Posterior vena cava (tissue), 2 donors: ENCODE measurements around the gene ECHDC3. TPM values are rescaled to one million over a fixed set of nuclear protein-coding genes. Genes with fewer than 3 reads are reported as not detected.

ENCODE experiments used
- DNase-seq: peaks from one replicate; pipeline ENCODE4 v3.0.0-alpha.2; 2020; ENCODE audit warnings: low spot score
- intact Hi-C, 2 donors: fragments of 100-400 bp; cut with DNase I; formaldehyde crosslinking; loops; one replicate each; pipeline versions ENCODE4 v1.14.1 to v1.14.2; 2022 to 2023
- total RNA-seq, 2 donors: library from RNA; stranded (reverse); fragmentation: NEBNext Ultra II Directional; extraction: Animal tissue kit (Norgen Biotek cat#: 25700); gene quantifications; one replicate each; pipeline ENCODE4 v1.2.1, GENCODE V29; 2021
- donor health status: DM: yes; HTN: yes; CAD: no.
- donor health status: DM: yes; HTN: yes; CAD: no.

ECHDC3 gene
- total RNA-seq, 2 donors from 2014 or later, result 7.7 to 8.1 TPM

DNA sequence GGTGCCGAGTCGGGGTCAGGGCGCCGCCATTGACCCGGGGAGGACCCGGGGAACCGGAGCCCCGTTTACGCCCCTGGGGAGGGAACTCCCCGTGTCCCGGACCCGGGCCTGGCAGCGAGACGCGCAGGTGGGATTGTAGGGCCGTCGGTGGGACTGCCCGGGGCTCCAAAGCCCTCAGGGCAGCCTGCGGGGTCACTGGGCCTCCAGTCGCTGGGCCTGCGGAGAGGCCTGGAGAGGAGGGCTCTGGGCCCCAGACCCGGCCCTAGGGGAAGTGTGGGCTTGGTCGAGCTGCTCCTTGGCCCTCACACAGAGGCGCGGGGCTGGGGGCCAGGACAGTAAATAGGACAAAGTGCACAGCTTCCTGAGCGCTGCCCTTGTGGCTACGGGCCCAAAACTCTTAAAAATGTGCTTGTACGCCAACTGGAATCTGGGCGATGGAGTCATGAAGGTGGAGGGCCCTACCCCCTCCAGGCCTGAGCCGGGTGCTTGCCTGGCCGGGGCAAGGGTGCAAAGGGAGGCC, 657 bp downstream of the ECHDC3 start:
- intact Hi-C loops, result no loop called here
- DNase-seq, result no peak

- intact Hi-C loops, result no loop called here
- DNase-seq, result no peak
These were observed 1.5 kb downstream of the ECHDC3 start for GRCh38 chr10:11743461-11744338.

- no peak for DNase-seq
- intact Hi-C loops, result no loop called here
These were observed 2.9 kb downstream of the ECHDC3 start for GRCh38 chr10:11745045-11745444.

DNA sequence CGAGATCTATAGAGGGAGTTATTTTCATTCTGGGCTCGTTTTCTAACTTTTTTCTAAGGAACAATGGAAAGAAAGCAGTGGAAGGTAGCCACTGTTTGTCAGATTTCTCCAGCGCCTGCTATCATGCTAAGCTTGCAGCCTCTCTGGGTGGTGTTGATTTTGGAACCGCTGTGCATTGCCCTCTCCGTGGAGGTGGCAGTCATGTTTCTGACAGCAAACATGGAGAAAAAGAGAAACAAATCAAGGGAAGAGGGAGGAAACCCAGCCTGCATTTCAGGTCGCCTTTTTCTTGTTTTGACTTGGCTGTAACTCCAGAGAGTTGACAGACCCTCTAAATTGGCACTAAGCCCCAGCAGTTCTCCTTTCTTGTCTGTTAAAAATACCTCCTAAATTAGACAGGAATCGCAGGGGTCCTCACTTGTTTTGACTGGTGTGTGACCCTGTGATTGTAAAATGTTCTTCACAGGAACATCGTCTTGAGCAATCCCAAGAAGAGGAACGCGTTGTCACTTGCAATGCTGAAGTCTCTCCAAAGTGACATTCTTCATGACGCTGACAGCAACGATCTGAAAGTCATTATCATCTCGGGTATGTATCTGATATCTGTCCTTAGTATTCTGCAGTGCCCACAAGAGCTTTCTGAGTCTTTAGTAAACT, 4.8 kb downstream of the ECHDC3 start:
- intact Hi-C loops, result no loop called here
- DNase-seq, result no peak

- no peak for DNase-seq
- intact Hi-C loops, result no loop called here
These were observed 6.7 kb downstream of the ECHDC3 start for GRCh38 chr10:11748866-11749265.

- no peak for DNase-seq
- intact Hi-C loops, result loop anchor here in 1 of 2 donors (10.0 kb wide), 1 partner anchor 236 kb away; no protein-coding TSS in a partner anchor
These were observed 8.2 kb downstream of the ECHDC3 start for GRCh38 chr10:11750420-11750819.

- no peak for DNase-seq
- intact Hi-C loops, result loop anchor here in 1 of 2 donors (10.0 kb wide), 1 partner anchor 239 kb away; no protein-coding TSS in a partner anchor
These were observed 12.0 kb downstream of the ECHDC3 start for GRCh38 chr10:11754173-11754572.

- DNase-seq, result no peak
- intact Hi-C loops, result loop anchor here (1.0 to 10.0 kb wide), 3 partner anchors 28 to 240 kb away; no protein-coding TSS in a partner anchor
These were observed 12.4 kb downstream of the ECHDC3 start for GRCh38 chr10:11754620-11755019.

GRCh38 chr10:11755512-11756263, 13.5 kb downstream of the ECHDC3 start:
- intact Hi-C loops, result loop anchor here (1.0 to 10.0 kb wide), 3 partner anchors 27 to 241 kb away; no protein-coding TSS in a partner anchor
- no peak for DNase-seq

DNA sequence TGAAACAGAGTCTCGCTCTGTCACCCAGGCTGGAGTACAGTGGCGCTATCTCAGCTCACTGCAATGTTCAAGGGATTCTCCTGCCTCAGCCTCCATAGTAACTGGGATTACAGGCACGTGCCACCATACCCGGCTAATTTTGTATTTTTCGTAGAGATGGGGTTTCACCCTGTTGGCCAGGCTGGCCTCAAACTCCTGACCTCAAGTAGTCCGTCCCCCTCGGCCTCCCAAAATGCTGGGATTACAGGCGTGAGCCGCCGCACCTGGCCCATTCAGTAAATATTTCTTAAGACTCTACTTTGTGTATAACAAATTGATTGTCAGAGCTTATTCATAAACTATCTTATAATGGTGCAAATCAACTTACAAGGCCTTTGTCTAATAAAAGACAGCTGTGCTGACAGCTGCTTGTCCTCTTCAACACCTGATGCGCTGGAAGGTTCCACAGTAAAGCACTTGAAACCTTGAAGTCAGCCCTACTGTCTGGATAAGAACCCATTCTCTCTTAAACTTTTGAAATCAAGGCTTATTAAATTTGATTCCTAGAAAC, 14.7 kb downstream of the ECHDC3 start:
- DNase-seq, result no peak
- intact Hi-C loops, result loop anchor here (5.0 to 10.0 kb wide), 2 partner anchors 240 to 242 kb away; no protein-coding TSS in a partner anchor

DNA sequence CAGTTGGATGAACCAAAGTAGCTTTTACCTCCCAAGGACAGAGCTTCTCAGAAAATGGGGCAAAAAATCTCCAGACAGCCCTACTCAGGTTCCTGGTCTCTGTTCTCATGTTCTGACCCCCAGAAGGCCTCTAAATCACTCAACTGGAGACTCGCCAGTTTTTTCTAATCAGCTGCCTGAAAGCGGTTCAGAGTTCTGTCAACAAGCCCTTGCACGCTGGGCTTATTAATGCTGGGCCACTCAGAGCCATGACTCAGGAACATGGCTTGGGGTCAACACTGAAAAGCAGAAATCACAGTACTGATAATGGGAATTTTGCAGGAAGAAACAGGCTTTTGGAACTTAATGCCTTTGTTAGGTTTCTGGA, 15.3 kb downstream of the ECHDC3 start:
- intact Hi-C loops, result loop anchor here (5.0 to 10.0 kb wide), 2 partner anchors 240 to 243 kb away; no protein-coding TSS in a partner anchor
- DNase-seq, result no peak

DNA sequence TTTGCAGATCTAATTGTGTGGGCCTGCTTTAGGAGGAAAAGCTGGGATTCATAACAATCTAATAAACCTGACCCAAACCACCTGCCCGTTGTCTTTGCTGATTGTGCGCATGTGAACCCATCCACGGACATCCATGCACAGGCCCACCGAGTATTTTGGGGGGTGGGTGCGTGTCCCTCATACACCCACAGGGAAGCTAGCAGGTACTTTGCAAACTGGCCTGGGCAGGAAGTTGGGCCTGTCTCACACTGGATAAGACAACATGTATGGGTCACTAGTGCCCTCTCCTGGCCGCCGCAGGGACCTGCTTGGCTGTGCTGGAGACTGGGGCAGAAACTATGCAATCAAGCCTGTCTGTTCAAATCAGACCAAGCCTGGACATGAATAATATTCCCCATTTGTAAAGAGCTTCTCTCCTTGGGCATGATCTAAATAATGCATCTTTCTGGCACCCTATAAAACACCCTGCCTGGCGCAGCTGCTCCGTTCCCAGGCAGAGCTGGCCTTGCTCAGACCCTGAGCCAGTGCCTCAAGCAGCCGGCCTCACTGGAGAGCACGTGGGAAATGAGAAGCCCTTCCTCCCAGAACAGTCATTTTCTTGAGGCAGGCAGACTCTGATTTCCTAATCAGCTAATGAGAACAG, 15.8 kb downstream of the ECHDC3 start:
- intact Hi-C loops, result loop anchor here (5.0 to 10.0 kb wide), 2 partner anchors 241 to 243 kb away; no protein-coding TSS in a partner anchor
- DNase-seq, result peak; percentile 96

GRCh38 chr10:11758527-11759236, 16.5 kb downstream of the ECHDC3 start:
- intact Hi-C loops, result loop anchor here (5.0 to 10.0 kb wide), 2 partner anchors 241 to 244 kb away; no protein-coding TSS in a partner anchor
- DNase-seq, result no peak

DNA sequence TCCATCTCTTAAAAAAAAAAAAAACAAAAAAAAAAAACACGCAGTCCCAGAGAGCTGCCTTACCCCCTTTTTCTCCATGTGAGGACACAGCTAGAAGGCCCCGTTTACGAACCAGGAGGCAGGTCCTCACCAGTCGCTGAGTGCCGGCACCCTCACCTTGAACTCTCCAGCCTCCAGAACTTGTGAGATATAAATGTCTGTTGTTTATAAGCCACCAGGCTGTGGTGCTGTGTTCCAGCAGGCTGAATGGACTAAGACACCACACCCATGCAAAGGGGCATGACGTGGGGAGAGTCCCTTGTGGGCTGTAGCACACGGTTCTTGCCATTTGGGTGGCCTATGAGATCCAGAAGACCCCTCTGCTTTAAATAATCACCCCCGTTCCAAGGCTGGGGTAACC, 17.2 kb downstream of the ECHDC3 start:
- intact Hi-C loops, result loop anchor here (5.0 to 10.0 kb wide), 2 partner anchors 242 to 245 kb away; no protein-coding TSS in a partner anchor

GRCh38 chr10:11760151-11760550, 18.0 kb downstream of the ECHDC3 start:
- intact Hi-C loops, result no loop called here
- no peak for DNase-seq

More for the DNA sequence above, 17.2 kb downstream of the ECHDC3 start:
- no peak for DNase-seq

- intact Hi-C loops, result no loop called here
- DNase-seq, result no peak
These were observed 18.7 kb downstream of the ECHDC3 start for GRCh38 chr10:11760861-11761260.

- DNase-seq, result no peak
- intact Hi-C loops, result no loop called here
These were observed 19.2 kb downstream of the ECHDC3 start for GRCh38 chr10:11761431-11761830.
